Measurements from ENCODE around the gene PROS1.
"Not testable (repeated sequence)": the region's sequence is repeated elsewhere in the genome, so short reads cannot be mapped to it uniquely, and the experiment has no call there.

The PROS1 gene

DNA sequence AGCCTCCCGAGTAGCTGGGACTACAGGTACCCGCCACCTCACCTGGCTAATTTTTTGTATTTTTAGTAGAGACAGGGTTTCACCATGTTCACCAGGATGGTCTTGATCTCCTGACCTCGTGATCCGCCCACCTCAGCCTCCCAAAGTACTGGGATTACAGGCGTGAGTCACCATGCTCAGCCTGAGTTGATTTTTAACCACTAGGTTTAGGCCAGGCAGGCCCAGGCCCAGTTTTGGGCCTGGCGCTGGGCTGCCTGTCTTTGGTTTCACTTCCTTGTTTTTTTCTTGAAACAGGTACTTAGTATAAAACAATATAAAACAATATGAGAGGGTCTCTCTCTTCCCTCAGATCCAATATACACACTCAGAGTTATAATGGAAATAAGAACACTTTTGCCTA lies 36.2 kb downstream of the PROS1 start:
- not testable (repeated sequence) for H4K91ac ChIP-seq (ENCODE audit: low read depth, low read length, poor library complexity); H3K14ac ChIP-seq (ENCODE audit: low read length); H2AFZ ChIP-seq (ENCODE audit: low read length); H3K4me2 ChIP-seq (ENCODE audit: insufficient read depth, low read length, poor library complexity, severe bottlenecking); H3K9ac ChIP-seq (ENCODE audit: low read depth, low read length, poor library complexity); H3K18ac ChIP-seq (ENCODE audit: low read length); H3K27me3 ChIP-seq (ENCODE audit: control insufficient read depth in 3 of 3, insufficient read depth in 3 of 3, low read depth in 1 of 3, low read length in 3 of 3); DNase-seq (ENCODE audit: low spot score); H3K27ac ChIP-seq (replicated peaks; ENCODE audit: low read length); H2AK5ac ChIP-seq (ENCODE audit: low read depth, low read length); H4K8ac ChIP-seq (ENCODE audit: low read depth, low read length); H3K4me3 ChIP-seq (ENCODE audit: low read length in 2 of 2); H2BK15ac ChIP-seq (ENCODE audit: low read length); H3K79me1 ChIP-seq (ENCODE audit: low read depth, low read length); H3K23ac ChIP-seq (ENCODE audit: low read depth, low read length, poor library complexity); H3K9me3 ChIP-seq (replicated peaks in 1 of 2; ENCODE audit: control insufficient read depth in 2 of 2, insufficient read depth in 1 of 2, low read depth in 1 of 2, low read length in 2 of 2); H2BK12ac ChIP-seq (ENCODE audit: low read length); H3K4ac ChIP-seq (ENCODE audit: low read length); H2BK5ac ChIP-seq (ENCODE audit: low read length); H3K36me3 ChIP-seq (replicated peaks in 1 of 2; ENCODE audit: control insufficient read depth in 2 of 2, insufficient read depth in 2 of 2, low read length in 2 of 2); H3K4me1 ChIP-seq (ENCODE audit: control insufficient read depth in 2 of 2, insufficient read depth in 1 of 2, low read depth in 1 of 2, low read length in 2 of 2); H2BK120ac ChIP-seq (ENCODE audit: low read depth, low read length)
- WGBS, 2 donors (ENCODE audit: extremely low coverage in 2 of 2, insufficient read length in 2 of 2, insufficient replicate concordance in 1 of 2): no CpG with 5 or more reads among the region's 6 CpGs

DNA sequence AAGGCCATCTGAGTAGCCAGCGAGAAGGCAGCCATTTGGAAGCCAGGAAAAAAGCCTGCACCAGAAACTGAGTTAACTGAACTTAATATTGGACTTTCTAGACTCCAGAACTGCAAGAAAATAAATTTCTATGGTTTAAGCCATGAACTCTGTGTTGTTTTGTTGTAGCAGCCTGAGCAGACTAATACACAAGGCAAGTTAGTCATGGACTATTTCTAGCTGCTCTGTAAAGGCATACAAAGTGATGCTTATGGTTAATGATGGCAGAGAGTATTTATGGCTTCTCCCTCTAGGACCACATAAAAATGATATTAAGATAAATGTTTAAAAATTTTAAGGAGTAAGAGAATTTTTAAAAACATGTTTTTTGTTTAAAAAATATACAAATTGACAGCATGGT lies 37.1 kb downstream of the PROS1 start:
- Histone ChIP-seq H2BK120ac (ENCODE audit: low read depth, low read length) (no peak overlapping the region), H2AK5ac (ENCODE audit: low read depth, low read length) (no peak overlapping the region), H2AFZ (ENCODE audit: low read length) (no peak overlapping the region), H3K9me3 (replicated peaks in 1 of 2; ENCODE audit: control insufficient read depth in 2 of 2, insufficient read depth in 1 of 2, low read depth in 1 of 2, low read length in 2 of 2) (peaks cover 4 to 6% of the 10 kb centered on the region in 2 donors), H3K23ac (ENCODE audit: low read depth, low read length, poor library complexity) (no peak overlapping the region), H3K27me3 (ENCODE audit: control insufficient read depth in 3 of 3, insufficient read depth in 3 of 3, low read depth in 1 of 3, low read length in 3 of 3) (no peaks in the 10 kb centered on the region), H2BK12ac (ENCODE audit: low read length) (no peak overlapping the region), H3K4me2 (ENCODE audit: insufficient read depth, low read length, poor library complexity, severe bottlenecking) (no peak overlapping the region), H4K8ac (ENCODE audit: low read depth, low read length) (no peak overlapping the region), H2BK5ac (ENCODE audit: low read length) (no peak overlapping the region), H4K91ac (ENCODE audit: low read depth, low read length, poor library complexity) (no peak overlapping the region), H3K4me1 (ENCODE audit: control insufficient read depth in 2 of 2, insufficient read depth in 1 of 2, low read depth in 1 of 2, low read length in 2 of 2) (no peaks in the 10 kb centered on the region), H3K4me3 (ENCODE audit: low read length in 2 of 2) (no peak overlapping the region), H3K36me3 (replicated peaks in 1 of 2; ENCODE audit: control insufficient read depth in 2 of 2, insufficient read depth in 2 of 2, low read length in 2 of 2) (no peaks in the 10 kb centered on the region), H3K9ac (ENCODE audit: low read depth, low read length, poor library complexity) (no peak overlapping the region), H3K79me1 (ENCODE audit: low read depth, low read length) (no peaks in the 10 kb centered on the region), H3K4ac (ENCODE audit: low read length) (no peak overlapping the region), H3K14ac (ENCODE audit: low read length) (no peak overlapping the region), H3K27ac (replicated peaks; ENCODE audit: low read length) (no peak overlapping the region), H2BK15ac (ENCODE audit: low read length) (no peak overlapping the region), H3K18ac (ENCODE audit: low read length) (no peak overlapping the region)
- WGBS, 2 donors (ENCODE audit: extremely low coverage in 2 of 2, insufficient read length in 2 of 2, insufficient replicate concordance in 1 of 2): no CpG with 5 or more reads among the region's 1 CpG
- no peak for DNase-seq (ENCODE audit: low spot score)

DNA sequence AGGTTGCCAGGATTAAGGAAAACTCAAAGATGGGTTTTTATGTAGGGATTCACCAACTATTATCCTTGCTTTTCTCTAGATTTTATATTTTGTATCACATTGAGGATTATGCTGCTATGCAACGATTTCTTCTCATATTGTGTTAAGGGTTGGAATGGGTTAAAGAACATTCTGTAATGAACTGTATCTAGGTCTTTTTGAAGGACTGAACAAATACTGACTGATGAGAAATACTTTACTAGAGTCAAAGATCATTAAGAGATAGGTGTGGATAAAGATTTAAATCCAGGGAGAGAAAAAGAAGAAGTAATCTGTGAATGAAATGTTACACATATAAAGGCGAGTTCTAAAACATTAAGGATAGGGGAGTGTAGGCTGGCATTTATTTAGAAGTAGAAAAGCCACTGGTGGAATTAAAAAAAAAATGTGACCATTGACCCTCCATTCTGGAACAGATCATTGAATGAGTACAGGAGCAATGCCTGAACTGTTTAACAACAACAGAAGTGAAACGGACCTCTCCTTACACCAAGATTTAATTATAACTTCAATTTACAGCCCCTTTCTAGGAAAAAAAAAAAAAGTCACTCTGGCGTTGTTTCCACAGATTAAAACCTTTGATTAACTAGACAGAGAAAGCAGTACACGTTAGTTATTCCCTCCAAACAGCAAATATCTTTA lies 39.2 kb downstream of the PROS1 start:
- Histone ChIP-seq H3K18ac (ENCODE audit: low read length) (no peak overlapping the region), H3K9ac (ENCODE audit: low read depth, low read length, poor library complexity) (no peak overlapping the region), H3K27me3 (ENCODE audit: control insufficient read depth in 3 of 3, insufficient read depth in 3 of 3, low read depth in 1 of 3, low read length in 3 of 3) (no peaks in the 10 kb centered on the region), H3K4me3 (ENCODE audit: low read length in 2 of 2) (no peak overlapping the region), H3K9me3 (replicated peaks in 1 of 2; ENCODE audit: control insufficient read depth in 2 of 2, insufficient read depth in 1 of 2, low read depth in 1 of 2, low read length in 2 of 2) (peaks cover 4 to 6% of the 10 kb centered on the region in 2 donors), H3K4ac (ENCODE audit: low read length) (no peak overlapping the region), H2BK15ac (ENCODE audit: low read length) (no peak overlapping the region), H3K79me1 (ENCODE audit: low read depth, low read length) (no peaks in the 10 kb centered on the region), H2AK5ac (ENCODE audit: low read depth, low read length) (no peak overlapping the region), H3K27ac (replicated peaks; ENCODE audit: low read length) (no peak overlapping the region), H2BK12ac (ENCODE audit: low read length) (no peak overlapping the region), H3K36me3 (replicated peaks in 1 of 2; ENCODE audit: control insufficient read depth in 2 of 2, insufficient read depth in 2 of 2, low read length in 2 of 2) (no peaks in the 10 kb centered on the region), H3K23ac (ENCODE audit: low read depth, low read length, poor library complexity) (no peak overlapping the region), H3K14ac (ENCODE audit: low read length) (no peak overlapping the region), H2BK120ac (ENCODE audit: low read depth, low read length) (no peak overlapping the region), H4K91ac (ENCODE audit: low read depth, low read length, poor library complexity) (no peak overlapping the region), H3K4me2 (ENCODE audit: insufficient read depth, low read length, poor library complexity, severe bottlenecking) (no peak overlapping the region), H2BK5ac (ENCODE audit: low read length) (no peak overlapping the region), H2AFZ (ENCODE audit: low read length) (no peak overlapping the region), H4K8ac (ENCODE audit: low read depth, low read length) (no peak overlapping the region), H3K4me1 (ENCODE audit: control insufficient read depth in 2 of 2, insufficient read depth in 1 of 2, low read depth in 1 of 2, low read length in 2 of 2) (no peaks in the 10 kb centered on the region)
- no peak for DNase-seq (ENCODE audit: low spot score)
- WGBS, 2 donors (ENCODE audit: extremely low coverage in 2 of 2, insufficient read length in 2 of 2, insufficient replicate concordance in 1 of 2): no CpG with 5 or more reads among the region's 5 CpGs

DNA sequence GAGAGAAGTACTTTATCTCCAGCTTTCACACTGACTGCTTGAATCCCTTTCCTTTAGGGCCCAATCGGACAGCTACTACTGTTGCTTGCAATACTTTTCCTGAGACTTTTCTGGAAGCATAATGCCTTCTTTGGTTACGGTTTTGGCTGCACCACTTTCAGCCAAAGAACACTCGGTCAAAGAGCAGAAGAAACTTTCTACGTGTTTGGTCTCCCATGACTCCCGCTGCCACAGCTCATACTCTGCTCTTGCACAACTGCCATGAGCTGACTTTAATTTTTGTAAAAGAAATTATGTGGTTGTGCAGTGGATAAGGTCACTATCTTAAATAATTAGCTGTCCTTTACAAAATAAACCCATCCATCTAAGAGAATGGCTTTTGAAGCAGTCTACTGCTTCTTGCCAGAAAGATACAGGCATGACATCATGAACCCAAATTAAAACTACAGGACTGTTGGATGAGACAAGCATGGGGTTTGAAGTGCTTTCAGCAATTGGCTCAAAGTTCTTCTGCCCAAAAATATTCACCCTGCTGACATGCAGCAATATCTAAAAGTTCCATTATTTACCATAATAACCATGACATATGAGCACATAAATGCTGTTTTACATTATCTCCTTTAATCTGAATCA lies 42.0 kb downstream of the PROS1 start:
- no peak overlapping the region for H4K91ac ChIP-seq (ENCODE audit: low read depth, low read length, poor library complexity)
- no CpG with 5 or more reads among the region's 5 CpGs for WGBS, 2 donors (ENCODE audit: extremely low coverage in 2 of 2, insufficient read length in 2 of 2, insufficient replicate concordance in 1 of 2)
- H3K4me3 ChIP-seq (ENCODE audit: low read length in 2 of 2): no peak overlapping the region
- no peaks in the 10 kb centered on the region for H3K79me1 ChIP-seq (ENCODE audit: low read depth, low read length)
- no peak overlapping the region for H2BK120ac ChIP-seq (ENCODE audit: low read depth, low read length)
- H3K27ac ChIP-seq (replicated peaks; ENCODE audit: low read length): no peak overlapping the region
- no peak overlapping the region for H3K18ac ChIP-seq (ENCODE audit: low read length)
- no peak for DNase-seq (ENCODE audit: low spot score)
- no peak overlapping the region for H4K8ac ChIP-seq (ENCODE audit: low read depth, low read length)
- no peak overlapping the region for H3K4ac ChIP-seq (ENCODE audit: low read length)
- H3K27me3 ChIP-seq (ENCODE audit: control insufficient read depth in 3 of 3, insufficient read depth in 3 of 3, low read depth in 1 of 3, low read length in 3 of 3): no peaks in the 10 kb centered on the region
- no peak overlapping the region for H2BK5ac ChIP-seq (ENCODE audit: low read length)
- no peak overlapping the region for H3K4me2 ChIP-seq (ENCODE audit: insufficient read depth, low read length, poor library complexity, severe bottlenecking)
- H2BK15ac ChIP-seq (ENCODE audit: low read length): no peak overlapping the region
- no peak overlapping the region for H3K23ac ChIP-seq (ENCODE audit: low read depth, low read length, poor library complexity)
- H3K36me3 ChIP-seq (replicated peaks in 1 of 2; ENCODE audit: control insufficient read depth in 2 of 2, insufficient read depth in 2 of 2, low read length in 2 of 2): no peaks in the 10 kb centered on the region
- peaks cover 4 to 6% of the 10 kb centered on the region in 2 donors for H3K9me3 ChIP-seq (replicated peaks in 1 of 2; ENCODE audit: control insufficient read depth in 2 of 2, insufficient read depth in 1 of 2, low read depth in 1 of 2, low read length in 2 of 2)
- H3K9ac ChIP-seq (ENCODE audit: low read depth, low read length, poor library complexity): no peak overlapping the region
- H3K4me1 ChIP-seq (ENCODE audit: control insufficient read depth in 2 of 2, insufficient read depth in 1 of 2, low read depth in 1 of 2, low read length in 2 of 2): no peaks in the 10 kb centered on the region
- H3K14ac ChIP-seq (ENCODE audit: low read length): no peak overlapping the region
- no peak overlapping the region for H2BK12ac ChIP-seq (ENCODE audit: low read length)
- H2AFZ ChIP-seq (ENCODE audit: low read length): no peak overlapping the region
- H2AK5ac ChIP-seq (ENCODE audit: low read depth, low read length): no peak overlapping the region

Measured in neuronal stem cell (in vitro differentiated cells).